Measurements from ENCODE around the gene TOP2B. TPM values are rescaled to one million over a fixed set of nuclear protein-coding genes. Genes with fewer than 3 reads are reported as not detected.

TOP2B gene
- polyA plus RNA-seq, 1 of the 3 experiments (the other 2 are of a cell fraction), result 20.4 TPM

- Histone ChIP-seq H3K4me3 (ENCODE audit: low read depth in 2 of 2, low read length in 1 of 2) (no peak overlapping the region), H3F3A (replicated peaks; ENCODE audit: insufficient read depth) (peaks cover 4% of the 10 kb centered on the region), H3K9me3 (no peaks in the 10 kb centered on the region), H2AFZ (ENCODE audit: low read depth) (no peak overlapping the region), H3K4me1 (ENCODE audit: control insufficient read depth in 1 of 2, insufficient read depth in 2 of 2, low read depth in 1 of 2, low read length in 1 of 2) (peaks cover 5 to 13% of the 10 kb centered on the region in 2 experiments; a peak in 3 of 4 replicates), H3K9me2 (no peaks in the 10 kb centered on the region), H3K27me3 (ENCODE audit: insufficient read depth) (no peaks in the 10 kb centered on the region), H4K20me1 (ENCODE audit: insufficient read depth) (no peaks in the 10 kb centered on the region), H3K9ac (no peak overlapping the region), H3K79me2 (ENCODE audit: insufficient read depth) (no peaks in the 10 kb centered on the region), H3K4me2 (no peak overlapping the region), H3K36me3 (replicated peaks in 1 of 2; ENCODE audit: control insufficient read depth in 1 of 2, insufficient read depth in 2 of 2, low read length in 1 of 2) (no peaks in the 10 kb centered on the region), H3K27ac (ENCODE audit: low read depth in 2 of 2, low read length in 1 of 2) (no peak overlapping the region)
- DNase-seq, result no peak
- ChIA-PET CTCF (interaction anchor here (0.6 to 1.8 kb wide), 4 partner anchors 10 to 816 kb away, joined by 3 to 7 read pairs (median 5); no protein-coding TSS in a partner anchor), POLR2A (no interaction called here)
- TF ChIP-seq GABPA (IDR thresholded peaks at IDR 0.05; ENCODE audit: low read depth), result no peak
- no peak for TF ChIP-seq FOXJ3 (CRISPR knock-in tag; IDR thresholded peaks at IDR 0.05)
- no peak for TF ChIP-seq MEF2A (IDR thresholded peaks at IDR 0.05; ENCODE audit: borderline replicate concordance, low read depth)
- TF ChIP-seq, protein P1, sequence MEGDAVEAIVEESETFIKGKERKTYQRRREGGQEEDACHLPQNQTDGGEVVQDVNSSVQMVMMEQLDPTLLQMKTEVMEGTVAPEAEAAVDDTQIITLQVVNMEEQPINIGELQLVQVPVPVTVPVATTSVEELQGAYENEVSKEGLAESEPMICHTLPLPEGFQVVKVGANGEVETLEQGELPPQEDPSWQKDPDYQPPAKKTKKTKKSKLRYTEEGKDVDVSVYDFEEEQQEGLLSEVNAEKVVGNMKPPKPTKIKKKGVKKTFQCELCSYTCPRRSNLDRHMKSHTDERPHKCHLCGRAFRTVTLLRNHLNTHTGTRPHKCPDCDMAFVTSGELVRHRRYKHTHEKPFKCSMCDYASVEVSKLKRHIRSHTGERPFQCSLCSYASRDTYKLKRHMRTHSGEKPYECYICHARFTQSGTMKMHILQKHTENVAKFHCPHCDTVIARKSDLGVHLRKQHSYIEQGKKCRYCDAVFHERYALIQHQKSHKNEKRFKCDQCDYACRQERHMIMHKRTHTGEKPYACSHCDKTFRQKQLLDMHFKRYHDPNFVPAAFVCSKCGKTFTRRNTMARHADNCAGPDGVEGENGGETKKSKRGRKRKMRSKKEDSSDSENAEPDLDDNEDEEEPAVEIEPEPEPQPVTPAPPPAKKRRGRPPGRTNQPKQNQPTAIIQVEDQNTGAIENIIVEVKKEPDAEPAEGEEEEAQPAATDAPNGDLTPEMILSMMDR (IDR thresholded peaks at IDR 0.05), result no peak
- no peak for TF ChIP-seq GATA2 (CRISPR knock-in tag; IDR thresholded peaks at IDR 0.05)
- no peak for TF ChIP-seq IRF3 (IDR thresholded peaks at IDR 0.05; ENCODE audit: low read depth, low read length)
- no peak for TF ChIP-seq EZH2phosphoT487 (IDR thresholded peaks at IDR 0.05; ENCODE audit: borderline replicate concordance, low read depth)
- no peak for TF ChIP-seq FOSL2 (IDR thresholded peaks at IDR 0.05; ENCODE audit: borderline replicate concordance, low read depth)
- no peak for TF ChIP-seq EP300 (IDR thresholded peaks at IDR 0.05; ENCODE audit: borderline replicate concordance in 1 of 2, low read depth in 1 of 2, low read length in 1 of 2)
- TF ChIP-seq REST (IDR thresholded peaks at IDR 0.05; ENCODE audit: low read depth, low read length), result no peak
- TF ChIP-seq, protein P2, sequence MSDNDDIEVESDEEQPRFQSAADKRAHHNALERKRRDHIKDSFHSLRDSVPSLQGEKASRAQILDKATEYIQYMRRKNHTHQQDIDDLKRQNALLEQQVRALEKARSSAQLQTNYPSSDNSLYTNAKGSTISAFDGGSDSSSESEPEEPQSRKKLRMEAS (IDR thresholded peaks at IDR 0.05; ENCODE audit: low read depth), result no peak
- TF ChIP-seq SIN3A (IDR thresholded peaks at IDR 0.05; ENCODE audit: borderline replicate concordance, low read depth, low read length), result no peak
- no peak for TF ChIP-seq MXI1 (IDR thresholded peaks at IDR 0.05; ENCODE audit: low read depth, low read length)
- no peak for TF ChIP-seq TCF12 (IDR thresholded peaks at IDR 0.05)
- TF ChIP-seq RXRA (IDR thresholded peaks at IDR 0.05; ENCODE audit: borderline replicate concordance, low read depth), result no peak
- no peak for TF ChIP-seq RAD21 (IDR thresholded peaks at IDR 0.05; ENCODE audit: low read length)
- no peak for TF ChIP-seq YY1 (IDR thresholded peaks at IDR 0.05; ENCODE audit: low read depth)
- TF ChIP-seq FOXM1 (IDR thresholded peaks at IDR 0.05; ENCODE audit: low read depth), result no peak
- 95% methylated on average over 5 of the region's 5 CpGs for WGBS (ENCODE audit: low lambda C conversion rate)
These were observed 77.2 kb downstream of the TOP2B start for GRCh38 chr3:25587526-25587925.

Data from SK-N-SH (cell line).